Measurements from ENCODE around the gene SPTBN4. TPM values are rescaled to one million over a fixed set of nuclear protein-coding genes. Genes with fewer than 3 reads are reported as not detected.

Gene SPTBN4
- total RNA-seq, 6 experiments from 2014 or later: 0.17 to 0.96 (median 0.54) TPM

- Mint-ChIP-seq H3K27ac (peak overlapping the region; percentile 95), H3K4me3 (peak overlapping the region; percentile 95), H3K27me3 (ENCODE audit: insufficient read depth) (peaks cover 13% of the 10 kb centered on the region), H3K36me3 (ENCODE audit: low read depth) (peaks cover 5% of the 10 kb centered on the region; the same call in 1 of the 2 replicates), H3K9me3 (no peaks in the 10 kb centered on the region), H3K4me1 (ENCODE audit: low read depth) (peaks cover 25% of the 10 kb centered on the region)
- TF ChIP-seq CTCF (IDR thresholded peaks at IDR 0.05): no peak
- peak; percentile 57 for DNase-seq
These were observed 1.7 kb upstream of the SPTBN4 start for GRCh38 chr19:40465025-40465556.

GRCh38 chr19:40465557-40466218 is 1.1 kb upstream of the SPTBN4 start, which contains the start of gene BLVRB:
Gene BLVRB, minus strand, starts transcription at chr19:40465745. Its CDS starts 57 bp downstream, at chr19:40465688.
- peak within 1 kb of the TSS; percentile 95 for H3K27ac Mint-ChIP-seq
- TF ChIP-seq CTCF (IDR thresholded peaks at IDR 0.05): no peak
- H3K36me3 Mint-ChIP-seq (ENCODE audit: low read depth): peaks cover 5% of the 10 kb centered on the region; the same call in 1 of the 2 replicates
- no peaks in the 10 kb centered on the region for H3K9me3 Mint-ChIP-seq
- peaks cover 13% of the 10 kb centered on the region for H3K27me3 Mint-ChIP-seq (ENCODE audit: insufficient read depth)
- DNase-seq: peak; percentile 99
- H3K4me3 Mint-ChIP-seq: peak within 1 kb of the TSS; percentile 95
- peaks cover 25% of the 10 kb centered on the region for H3K4me1 Mint-ChIP-seq (ENCODE audit: low read depth)

- H3K27me3 Mint-ChIP-seq (ENCODE audit: insufficient read depth): peaks cover 13% of the 10 kb centered on the region
- DNase-seq: no peak
- H3K9me3 Mint-ChIP-seq: no peaks in the 10 kb centered on the region
- no peak for TF ChIP-seq CTCF (IDR thresholded peaks at IDR 0.05)
- peaks cover 25% of the 10 kb centered on the region for H3K4me1 Mint-ChIP-seq (ENCODE audit: low read depth)
- H3K27ac Mint-ChIP-seq: peak overlapping the region; percentile 46
- peak overlapping the region; percentile 95 for H3K4me3 Mint-ChIP-seq
- H3K36me3 Mint-ChIP-seq (ENCODE audit: low read depth): peaks cover 5% of the 10 kb centered on the region; the same call in 1 of the 2 replicates
These were observed 399 bp upstream of the SPTBN4 start for GRCh38 chr19:40466219-40466984.

GRCh38 chr19:40469011-40469410 is 2.2 kb downstream of the SPTBN4 start:
- no peak overlapping the region for H3K4me3 Mint-ChIP-seq
- peaks cover 13% of the 10 kb centered on the region for H3K27me3 Mint-ChIP-seq (ENCODE audit: insufficient read depth)
- TF ChIP-seq CTCF (IDR thresholded peaks at IDR 0.05): no peak
- H3K4me1 Mint-ChIP-seq (ENCODE audit: low read depth): peaks cover 24% of the 10 kb centered on the region
- no peaks in the 10 kb centered on the region for H3K9me3 Mint-ChIP-seq
- no peak for DNase-seq
- H3K36me3 Mint-ChIP-seq (ENCODE audit: low read depth): peaks cover 5% of the 10 kb centered on the region; the same call in 1 of the 2 replicates
- H3K27ac Mint-ChIP-seq: no peak overlapping the region

GRCh38 chr19:40471111-40471510 is 4.3 kb downstream of the SPTBN4 start:
- DNase-seq: no peak

More at GRCh38 chr19:40471111-40471510, 4.3 kb downstream of the SPTBN4 start:
- peaks cover 7% of the 10 kb centered on the region for H3K4me1 Mint-ChIP-seq (ENCODE audit: low read depth)
- H3K36me3 Mint-ChIP-seq (ENCODE audit: low read depth): peaks cover 5% of the 10 kb centered on the region; the same call in 1 of the 2 replicates
- no peak overlapping the region for H3K27ac Mint-ChIP-seq
- no peaks in the 10 kb centered on the region for H3K9me3 Mint-ChIP-seq
- peaks cover 12% of the 10 kb centered on the region for H3K27me3 Mint-ChIP-seq (ENCODE audit: insufficient read depth)
- H3K4me3 Mint-ChIP-seq: no peak overlapping the region
- no peak for TF ChIP-seq CTCF (IDR thresholded peaks at IDR 0.05)

All from HFFc6 (cell line).